Osteoblast (primary cell): ENCODE results near the gene ZNF655. TPM values are rescaled to one million over a fixed set of nuclear protein-coding genes. Genes with fewer than 3 reads are reported as not detected.
A peak's percentile ranks its signal among the peaks of the same experiment; 100 is the strongest.

Experiments
- DNase-seq: peaks from one replicate; pipeline ENCODE4 v3.0.0; 2011; ENCODE audit warnings: low spot score, mixed read lengths; ENCODE audit not compliant: insufficient read length; ENCODE audit errors: missing footprints
- H2AFZ ChIP-seq: 2 replicates; pipeline ENCODE4 v1.6.0; 2011; ENCODE audit warnings: mild to moderate bottlenecking, low read length
- H3K27ac ChIP-seq: 2 replicates; pipeline ENCODE4 v1.5.1; 2011; ENCODE audit warnings: mild to moderate bottlenecking, low read depth, low read length, moderate library complexity
- H3K27me3 ChIP-seq: 2 replicates; pipeline ENCODE4 v1.6.0; 2012; ENCODE audit warnings: mild to moderate bottlenecking, control low read depth, inconsistent platforms, low read length, moderate library complexity; ENCODE audit not compliant: insufficient read depth
- H3K36me3 ChIP-seq: 2 replicates; pipeline ENCODE4 v1.5.1; 2011; ENCODE audit warnings: mild to moderate bottlenecking, low read length, control low read depth, moderate library complexity; ENCODE audit not compliant: insufficient read depth
- H3K4me1 ChIP-seq: 2 replicates; pipeline ENCODE4 v1.5.1; 2011; ENCODE audit warnings: mild to moderate bottlenecking, low read length, control low read depth, moderate library complexity; ENCODE audit not compliant: insufficient read depth
- H3K4me2 ChIP-seq: 2 replicates; pipeline ENCODE4 v1.6.0; 2011; ENCODE audit warnings: mild to moderate bottlenecking, low read length; ENCODE audit not compliant: insufficient read depth
- H3K4me3 ChIP-seq: fragments of 200-600 bp; sonication (generic); 3 replicates; pipeline ENCODE4 v1.5.1; 2012; ENCODE audit warnings: mild to moderate bottlenecking, low read length, inconsistent platforms; ENCODE audit not compliant: insufficient read depth
- H3K79me2 ChIP-seq: 2 replicates; pipeline ENCODE4 v1.6.0; 2012; ENCODE audit warnings: mild to moderate bottlenecking, low read length, control low read depth, inconsistent platforms; ENCODE audit not compliant: insufficient read depth
- H3K9me3 ChIP-seq: 2 replicates; pipeline ENCODE4 v1.5.1; 2011; ENCODE audit warnings: low read depth, low read length, control low read depth
- H4K20me1 ChIP-seq: 2 replicates; pipeline ENCODE4 v1.6.0; 2012; ENCODE audit warnings: mild to moderate bottlenecking, low read length, control low read depth; ENCODE audit not compliant: insufficient read depth
- CTCF ChIP-seq: IDR thresholded peaks from 2 replicates; pipeline ENCODE4 v1.5.1; 2011; ENCODE audit warnings: mild to moderate bottlenecking, low read depth, low read length, moderate library complexity; ENCODE audit errors: extremely low read depth
- total RNA-seq: library from RNA; depleted of rRNA; stranded (reverse); fragments of >200 nt; gene quantifications from 2 replicates; pipeline ENCODE4 v1.2.3, GENCODE V29; 2012

Gene ZNF655
- total RNA-seq: 75.1 and 76.7 TPM in 2 replicates

GRCh38 chr7:99558306-99559174, at the start of gene ZNF655:
TSS of gene ZNF655 (plus strand) at chr7:99558642. CDS start at chr7:99560560, 1,918 bp downstream.
- no peaks in the 10 kb centered on the region for H4K20me1 ChIP-seq
- peak within 1 kb of the TSS; percentile 94 for H2AFZ ChIP-seq
- H3K4me3 ChIP-seq: peak within 1 kb of the TSS; percentile 91
- H3K27me3 ChIP-seq: no peaks in the 10 kb centered on the region
- H3K79me2 ChIP-seq: peaks cover 57% of the 10 kb centered on the region
- H3K27ac ChIP-seq: peak within 1 kb of the TSS; percentile 91
- TF ChIP-seq CTCF: no peak
- DNase-seq: peak; percentile 97
- peak within 1 kb of the TSS; percentile 91 for H3K4me2 ChIP-seq
- H3K36me3 ChIP-seq: peaks cover 26% of the 10 kb centered on the region
- H3K9me3 ChIP-seq: no peaks in the 10 kb centered on the region
- H3K4me1 ChIP-seq: peaks cover 32% of the 10 kb centered on the region

DNA sequence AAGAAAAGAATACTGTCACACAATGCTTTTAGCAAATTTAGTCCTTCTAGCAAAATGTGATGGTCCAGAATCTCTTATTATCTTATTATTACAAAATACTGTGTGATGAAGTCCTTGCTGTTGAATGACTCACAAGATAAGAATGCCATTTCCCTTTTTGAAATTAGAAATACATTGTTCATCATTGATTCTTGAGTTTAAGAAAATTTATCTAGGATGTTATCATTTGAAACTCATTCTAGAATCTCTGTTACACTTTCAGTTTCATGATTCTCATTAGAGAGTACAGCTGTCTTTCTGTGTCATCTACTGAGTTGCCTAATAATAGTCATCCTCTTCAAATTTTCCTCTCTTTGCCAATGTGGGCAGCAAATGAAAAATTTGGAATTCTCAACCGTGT, 44.4 kb upstream of the ZNF655 start:
- no peaks in the 10 kb centered on the region for H3K27me3 ChIP-seq
- DNase-seq: peak; percentile 66
- H3K9me3 ChIP-seq: no peaks in the 10 kb centered on the region
- H3K4me2 ChIP-seq: no peak overlapping the region
- peak overlapping the region; percentile 30 for H3K27ac ChIP-seq
- H4K20me1 ChIP-seq: peaks cover 3% of the 10 kb centered on the region
- TF ChIP-seq CTCF: no peak
- no peak overlapping the region for H3K4me3 ChIP-seq
- no peaks in the 10 kb centered on the region for H3K4me1 ChIP-seq
- H2AFZ ChIP-seq: no peak overlapping the region
- H3K79me2 ChIP-seq: peaks cover 27% of the 10 kb centered on the region
- H3K36me3 ChIP-seq: peaks cover 40% of the 10 kb centered on the region

DNA sequence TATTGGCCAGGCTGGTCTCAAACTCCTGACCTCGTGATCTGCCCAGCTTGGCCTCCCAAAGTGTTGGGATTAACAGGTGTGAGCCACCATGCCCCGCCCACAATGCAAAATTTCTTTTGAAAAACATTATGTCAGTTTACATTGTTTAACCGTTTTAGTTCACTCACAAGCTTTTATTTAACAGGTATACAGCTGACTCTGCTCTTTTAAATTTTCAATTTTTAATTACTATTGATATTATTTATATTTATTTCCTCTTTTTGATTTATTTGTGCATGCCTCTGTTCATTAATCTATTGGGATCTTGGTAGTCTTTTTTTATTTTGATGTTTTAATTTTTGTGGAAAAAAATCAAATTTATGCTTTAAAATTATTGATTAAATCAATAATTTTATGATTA, 37.0 kb upstream of the ZNF655 start:
- H2AFZ ChIP-seq: no peak overlapping the region

More for the DNA sequence above, 37.0 kb upstream of the ZNF655 start:
- Histone ChIP-seq H3K4me2 (no peak overlapping the region), H4K20me1 (no peaks in the 10 kb centered on the region), H3K27ac (no peak overlapping the region), H3K79me2 (no peaks in the 10 kb centered on the region), H3K36me3 (peaks cover 44% of the 10 kb centered on the region), H3K4me1 (no peaks in the 10 kb centered on the region), H3K4me3 (no peak overlapping the region), H3K9me3 (no peaks in the 10 kb centered on the region), H3K27me3 (no peaks in the 10 kb centered on the region)
- TF ChIP-seq CTCF: no peak
- no peak for DNase-seq
